Midbrain (tissue), 1 donor: Measurements from ENCODE around the gene SYT7.
"Not testable (repeated sequence)": the region's sequence is repeated elsewhere in the genome, so short reads cannot be mapped to it uniquely, and the experiment has no call there.

ENCODE experiments used
- DNase-seq: peaks from one replicate; lab custom pipeline; 2025; lab: John Stamatoyannopoulos, UW

The SYT7 gene, protein sequence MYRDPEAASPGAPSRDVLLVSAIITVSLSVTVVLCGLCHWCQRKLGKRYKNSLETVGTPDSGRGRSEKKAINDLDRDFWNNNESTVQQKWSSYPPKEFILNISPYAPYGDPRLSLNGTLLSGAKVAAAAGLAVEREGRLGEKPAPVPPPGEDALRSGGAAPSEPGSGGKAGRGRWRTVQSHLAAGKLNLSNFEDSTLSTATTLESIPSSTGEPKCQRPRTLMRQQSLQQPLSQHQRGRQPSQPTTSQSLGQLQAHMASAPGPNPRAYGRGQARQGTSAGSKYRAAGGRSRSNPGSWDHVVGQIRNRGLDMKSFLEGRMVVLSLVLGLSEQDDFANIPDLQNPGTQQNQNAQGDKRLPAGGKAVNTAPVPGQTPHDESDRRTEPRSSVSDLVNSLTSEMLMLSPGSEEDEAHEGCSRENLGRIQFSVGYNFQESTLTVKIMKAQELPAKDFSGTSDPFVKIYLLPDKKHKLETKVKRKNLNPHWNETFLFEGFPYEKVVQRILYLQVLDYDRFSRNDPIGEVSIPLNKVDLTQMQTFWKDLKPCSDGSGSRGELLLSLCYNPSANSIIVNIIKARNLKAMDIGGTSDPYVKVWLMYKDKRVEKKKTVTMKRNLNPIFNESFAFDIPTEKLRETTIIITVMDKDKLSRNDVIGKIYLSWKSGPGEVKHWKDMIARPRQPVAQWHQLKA

DNA sequence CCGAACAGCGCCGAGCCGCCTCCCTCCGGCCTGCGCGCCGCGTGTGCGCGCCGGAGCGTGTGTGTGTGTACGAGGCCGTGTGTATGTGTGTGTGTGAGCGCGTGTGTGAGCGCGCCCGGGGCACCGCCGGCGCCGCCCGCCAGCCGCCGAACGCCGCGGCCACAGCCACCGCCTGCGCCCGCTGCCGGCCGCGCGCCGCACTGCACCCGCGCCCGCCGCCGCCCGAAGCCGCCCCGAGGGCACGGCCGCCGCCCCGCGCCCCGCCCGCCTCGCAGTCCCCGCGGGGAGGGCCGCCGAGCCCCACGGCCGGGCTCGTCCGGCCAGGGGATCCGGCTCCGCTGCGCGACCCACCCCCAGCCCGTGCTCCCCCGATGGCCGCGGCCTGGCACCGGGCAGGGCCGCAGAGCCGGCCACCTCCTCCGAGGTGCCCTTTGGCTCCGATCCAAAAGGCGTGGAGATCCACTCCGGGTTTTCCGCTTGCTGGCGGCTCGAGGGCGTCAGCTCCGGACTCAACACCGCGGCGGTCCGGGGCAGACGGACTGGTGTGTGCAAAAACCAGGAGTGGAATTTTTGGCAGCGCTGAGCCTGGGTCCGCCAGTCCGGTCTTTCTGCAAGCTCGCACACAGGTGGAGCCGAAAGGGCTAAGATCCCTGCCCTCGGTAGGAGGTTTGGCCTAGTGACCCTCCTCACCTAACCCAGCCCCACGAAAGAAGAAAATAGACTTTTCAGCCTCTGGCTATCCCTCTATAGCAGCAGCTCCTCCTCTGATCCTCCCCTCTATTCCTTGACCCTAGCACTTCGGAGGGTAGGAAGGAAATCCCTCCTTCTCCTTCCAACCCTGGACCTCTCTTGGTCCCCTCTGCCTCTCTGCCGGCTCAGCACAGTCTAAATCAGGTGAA is at the start of gene SYT7:
TSS of gene SYT7 (minus strand) at position 47 of the 899 bp plus-strand sequence. CDS start 256 bp downstream, outside the sequence.
- peak; percentile 92 for DNase-seq

DNA sequence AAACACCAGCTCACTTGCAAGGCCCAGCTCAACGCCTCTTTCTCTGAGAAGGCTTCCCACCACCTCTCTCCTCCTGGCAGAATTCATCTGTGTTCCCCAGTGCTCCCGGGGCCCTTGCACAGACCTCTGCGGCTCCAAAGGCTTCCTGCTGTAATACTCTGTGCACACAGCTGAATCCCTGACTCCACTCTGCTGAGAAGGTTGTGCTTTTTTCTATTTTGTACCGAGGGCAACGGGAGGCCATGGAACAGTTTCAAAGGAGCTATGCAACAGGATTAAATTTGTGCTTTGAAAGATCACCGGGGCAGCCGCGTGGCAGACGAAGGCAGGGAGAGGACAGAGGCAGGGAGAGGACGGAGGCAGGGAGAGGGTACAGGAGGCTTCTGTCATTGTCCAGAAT is 49.2 kb upstream of the SYT7 start:
- DNase-seq = no peak

DNA sequence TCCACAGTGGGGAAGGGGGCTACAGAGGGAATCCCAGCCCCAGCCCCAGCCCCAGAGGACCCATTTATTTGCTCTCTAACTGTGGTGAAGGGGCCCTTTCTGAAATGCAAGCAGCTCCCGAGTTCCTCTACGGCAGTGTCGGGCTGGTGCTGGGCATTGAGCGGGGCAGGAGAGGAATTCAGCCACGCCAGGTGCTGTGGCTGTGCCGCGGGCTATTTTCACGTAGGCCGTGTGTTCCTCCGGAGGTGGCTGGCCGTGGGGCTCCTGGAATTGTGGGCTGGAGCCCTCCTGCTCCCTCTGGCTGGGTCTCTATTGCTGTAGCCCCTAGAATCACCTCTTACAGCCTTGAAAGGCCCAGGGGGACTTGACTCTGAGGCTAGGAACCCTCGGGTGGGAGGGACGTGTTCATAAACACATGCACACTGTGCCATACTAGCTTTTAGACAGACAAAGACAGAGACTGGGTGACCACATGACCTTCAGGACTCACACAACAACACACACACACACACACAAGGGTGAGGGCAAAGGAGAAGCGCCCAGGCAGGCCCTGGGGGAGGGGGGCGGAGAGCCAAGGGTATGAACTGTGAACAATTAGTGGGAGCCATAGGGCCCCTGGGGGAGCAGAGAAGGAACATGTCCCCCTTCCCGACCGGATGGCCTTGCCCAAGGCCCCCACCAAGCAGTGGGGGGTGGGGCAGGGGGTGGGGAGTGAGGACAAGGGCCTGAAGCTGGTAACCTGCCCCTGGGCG is 48.4 kb upstream of the SYT7 start:
- DNase-seq = no peak

DNA sequence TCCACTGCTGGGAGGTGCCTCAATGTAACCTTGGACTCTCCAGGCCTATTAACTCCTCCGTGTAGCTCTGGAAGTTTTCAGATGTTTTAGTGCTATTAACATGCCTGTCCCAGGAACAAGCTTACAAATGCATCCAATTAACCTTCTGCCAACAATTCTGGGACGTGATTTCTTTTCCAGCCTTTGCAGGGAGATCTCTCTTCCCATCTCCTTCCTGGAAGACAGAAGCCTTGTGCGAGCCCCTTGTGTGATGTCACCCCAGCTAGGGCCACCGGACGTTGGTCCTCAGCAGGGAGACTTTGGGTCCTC is 47.7 kb upstream of the SYT7 start:
- no peak for DNase-seq

DNA sequence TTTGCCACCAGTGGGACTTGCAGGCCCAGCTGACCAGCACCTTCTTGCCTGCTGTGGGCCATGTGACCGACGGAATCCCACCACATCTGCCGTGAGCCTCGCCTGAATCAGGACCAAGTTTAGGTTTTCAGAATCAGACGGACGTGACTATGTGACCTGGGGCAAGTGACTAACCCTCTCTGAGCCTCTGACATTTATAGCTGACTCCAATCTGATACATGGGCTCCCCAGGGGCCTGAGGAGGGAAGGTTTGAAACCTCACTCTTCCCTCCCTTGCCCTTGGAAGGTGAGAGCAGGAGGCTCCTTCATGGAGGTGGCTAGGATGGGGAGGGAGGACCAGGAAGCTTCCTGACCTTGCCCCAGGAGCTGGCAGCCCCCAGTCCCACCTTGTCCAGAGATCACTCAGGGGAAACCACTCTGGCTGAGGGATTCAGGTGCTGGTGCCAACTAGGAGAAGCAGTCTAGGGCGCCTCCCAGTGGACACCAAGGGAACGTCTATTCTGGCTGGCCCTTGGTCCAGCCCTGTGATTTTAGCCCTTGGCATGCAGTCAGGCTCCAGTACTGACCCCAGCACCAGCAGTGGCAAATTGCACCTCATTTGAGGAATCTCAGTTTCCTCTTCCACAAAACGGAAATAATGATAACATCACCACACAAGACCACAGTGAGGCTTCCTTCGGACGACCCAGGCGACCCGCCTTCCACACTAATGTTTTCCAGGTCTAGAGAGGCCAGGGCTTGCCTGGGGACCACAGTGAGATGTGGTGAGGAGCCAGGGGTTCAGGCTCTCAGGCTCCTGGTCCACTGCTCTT is 47.2 kb upstream of the SYT7 start:
- peak; percentile 4 for DNase-seq

DNA sequence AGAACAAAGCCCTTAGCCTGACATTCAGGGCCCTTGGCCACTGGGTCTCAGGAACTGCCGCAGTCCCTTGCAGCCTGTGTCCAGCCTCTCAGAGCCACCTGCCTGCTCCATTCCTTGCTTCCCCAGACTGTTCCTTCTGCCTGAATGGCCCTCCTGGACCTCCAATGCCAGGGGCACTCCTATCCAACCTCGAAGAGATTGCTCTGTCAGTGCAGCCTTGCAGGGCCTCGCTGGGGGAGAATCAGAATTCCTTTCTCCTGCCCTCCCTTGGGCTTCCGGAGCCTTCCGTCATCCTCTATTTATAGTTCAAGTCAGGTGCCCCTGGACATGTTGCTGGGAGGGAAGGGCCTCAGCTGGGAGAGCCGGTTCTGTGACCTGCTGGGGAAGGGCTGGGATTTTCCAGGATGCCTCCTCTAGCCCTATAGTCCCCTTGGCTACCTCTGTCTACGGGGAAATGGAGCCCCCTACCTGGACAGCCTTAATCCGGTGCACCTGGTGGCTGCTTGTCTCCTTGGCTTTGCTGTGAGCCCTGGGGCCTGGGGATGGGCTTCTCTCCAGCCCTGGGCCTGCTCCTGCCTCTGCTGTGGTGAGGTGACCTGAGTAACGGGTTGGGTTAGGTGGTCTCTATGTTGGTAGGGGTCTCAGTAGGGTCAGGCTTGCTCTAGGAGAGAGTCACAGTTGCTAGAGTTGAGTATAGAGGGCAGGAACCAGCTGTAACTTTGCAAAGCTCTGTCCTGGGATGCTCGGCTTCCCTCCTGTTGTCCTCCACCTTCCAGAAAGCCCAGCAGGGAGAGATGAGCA is 45.9 kb upstream of the SYT7 start:
- no peak for DNase-seq

DNA sequence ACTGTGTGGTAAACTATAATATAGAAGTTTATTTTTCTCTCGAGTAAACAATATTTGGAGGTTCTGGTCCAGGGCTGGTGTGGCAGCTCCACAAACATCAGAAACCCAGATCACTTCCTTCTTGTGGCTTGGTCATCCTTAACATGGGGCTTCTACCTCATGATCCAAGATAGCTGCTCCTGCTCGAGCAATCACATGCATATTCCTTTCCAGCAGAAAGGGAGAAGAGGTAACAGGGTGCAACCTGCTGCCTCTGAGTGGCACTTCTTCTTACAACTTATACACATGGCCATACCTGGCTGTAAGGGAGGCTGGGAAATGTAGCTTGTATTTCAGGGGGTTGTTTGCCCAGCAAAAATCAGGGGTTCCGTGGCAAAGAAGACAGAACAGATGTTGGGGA is 44.6 kb upstream of the SYT7 start:
- DNase-seq = no peak

DNA sequence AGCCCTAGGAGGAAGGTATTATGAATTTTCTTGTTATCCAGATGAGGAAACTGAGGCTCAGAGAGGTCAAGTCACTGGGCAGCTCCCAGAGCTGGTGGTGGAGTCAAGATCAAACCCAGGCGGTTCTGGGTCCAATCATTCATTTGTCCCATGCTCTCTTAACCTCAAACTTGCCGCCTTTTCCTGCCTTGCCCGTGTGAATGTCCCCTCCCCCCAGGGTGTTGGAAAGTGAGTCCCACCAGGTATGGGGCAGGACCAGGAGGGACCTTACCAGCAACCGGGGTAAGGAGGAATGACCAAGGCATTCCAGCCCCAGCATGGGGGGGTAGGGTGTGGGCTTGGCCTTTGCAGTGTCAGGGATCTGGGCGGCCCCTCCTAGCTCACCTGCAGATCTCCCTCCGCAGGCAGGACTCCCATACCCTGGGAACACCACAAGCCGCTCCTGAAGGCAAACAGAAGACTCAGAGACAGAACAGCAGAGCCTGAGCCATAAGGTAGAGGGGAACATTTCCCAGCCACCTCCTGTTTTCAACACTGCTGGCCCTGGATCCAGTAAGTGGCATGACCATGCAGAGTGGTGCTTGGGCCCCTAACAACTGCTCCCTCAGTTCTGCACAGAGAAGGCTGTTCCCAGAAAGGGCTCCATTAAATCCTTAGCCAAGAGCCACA is 41.2 kb upstream of the SYT7 start:
- no peak for DNase-seq

DNA sequence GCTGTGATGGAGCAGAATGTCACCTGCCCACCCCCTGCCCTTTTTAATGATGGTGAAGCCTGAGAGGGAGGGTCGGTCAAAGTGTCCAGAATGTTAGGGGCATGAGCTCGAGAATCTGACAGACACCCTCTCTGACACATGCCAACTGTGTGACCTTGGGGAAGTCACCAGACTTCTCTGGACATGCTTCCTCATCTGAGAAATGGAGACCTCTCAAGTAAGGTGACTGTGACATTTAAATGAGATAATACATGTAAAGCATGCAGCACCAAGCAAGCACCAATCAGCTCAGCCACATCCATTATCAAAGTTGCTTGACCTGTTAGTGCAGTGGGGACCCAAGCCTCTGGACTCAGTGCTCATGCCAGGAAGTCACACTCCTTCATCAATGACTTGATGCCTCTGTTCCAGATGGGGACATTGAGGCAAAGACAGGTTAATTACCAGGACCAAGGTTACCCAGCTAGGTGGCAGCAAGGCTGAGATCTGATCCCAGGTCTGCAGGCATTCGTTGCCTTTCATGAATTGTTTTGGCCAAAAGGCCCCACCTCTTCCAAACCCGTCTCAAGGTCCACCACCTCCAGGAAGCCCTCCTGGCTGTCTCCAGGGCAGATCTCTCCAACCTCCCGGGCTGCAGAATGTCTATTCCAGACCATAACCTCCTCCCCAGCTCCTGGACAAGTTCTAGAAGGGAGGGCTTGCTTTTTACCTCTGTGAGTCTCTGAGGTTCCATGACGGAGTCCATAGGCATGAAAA is 38.8 kb upstream of the SYT7 start:
- no peak for DNase-seq

DNA sequence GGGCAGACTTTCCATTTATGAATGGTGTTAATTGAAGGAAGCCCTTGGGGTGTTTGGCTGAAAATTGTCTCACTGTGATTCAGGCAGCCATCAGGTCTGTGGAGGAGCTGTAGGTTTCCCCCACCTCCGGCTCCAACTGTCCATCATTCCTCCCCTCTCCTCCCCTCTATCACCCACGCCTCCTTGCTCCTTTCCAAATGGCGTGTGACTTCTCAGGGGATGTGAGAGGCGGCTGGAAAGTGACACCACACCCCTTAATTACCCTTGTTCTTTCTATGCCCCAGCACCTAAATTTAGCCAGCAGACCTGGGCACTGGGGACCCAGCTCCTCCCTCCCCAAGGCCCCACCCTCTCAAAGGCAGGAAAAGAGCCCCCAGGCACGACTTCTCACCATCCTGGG is 38.1 kb upstream of the SYT7 start:
- no peak for DNase-seq

DNA sequence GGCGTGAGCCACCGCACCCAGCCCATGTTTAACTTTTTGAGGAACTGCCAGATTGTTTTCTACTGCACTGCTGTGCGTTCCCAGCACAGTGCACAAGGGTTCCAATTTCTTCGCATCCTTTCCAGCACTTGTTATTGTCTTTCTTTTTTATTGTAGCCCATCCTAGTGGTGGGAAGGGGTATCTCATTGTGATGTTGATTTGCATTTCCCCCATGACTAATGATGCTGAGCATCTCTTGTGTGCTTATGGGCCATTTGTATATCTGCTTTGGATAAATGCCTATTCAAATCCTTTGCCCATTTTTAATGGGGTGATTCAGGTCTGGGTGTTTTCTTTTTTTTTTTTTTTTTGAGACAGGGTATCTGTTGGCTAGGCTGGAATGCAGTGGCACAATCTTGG is 36.6 kb upstream of the SYT7 start:
- DNase-seq = no peak

DNA sequence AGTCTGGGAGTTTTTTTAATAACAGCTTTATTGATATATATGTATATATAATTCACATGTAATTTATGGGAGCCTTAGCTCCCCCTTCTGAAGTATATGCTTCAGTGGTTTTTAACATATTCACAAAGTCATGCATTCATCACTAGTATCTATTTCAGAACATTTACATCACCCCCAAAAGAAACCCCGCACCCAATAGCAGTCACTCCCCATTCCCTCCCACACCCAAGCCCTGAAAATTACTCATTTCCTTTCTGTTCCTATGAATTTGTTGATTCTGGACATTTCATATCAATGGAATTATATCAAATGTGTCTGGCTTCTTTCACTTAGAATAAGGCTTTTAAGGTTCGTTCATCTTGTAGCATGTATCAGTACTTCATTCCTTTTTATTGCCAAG is 35.6 kb upstream of the SYT7 start:
- DNase-seq = no peak

DNA sequence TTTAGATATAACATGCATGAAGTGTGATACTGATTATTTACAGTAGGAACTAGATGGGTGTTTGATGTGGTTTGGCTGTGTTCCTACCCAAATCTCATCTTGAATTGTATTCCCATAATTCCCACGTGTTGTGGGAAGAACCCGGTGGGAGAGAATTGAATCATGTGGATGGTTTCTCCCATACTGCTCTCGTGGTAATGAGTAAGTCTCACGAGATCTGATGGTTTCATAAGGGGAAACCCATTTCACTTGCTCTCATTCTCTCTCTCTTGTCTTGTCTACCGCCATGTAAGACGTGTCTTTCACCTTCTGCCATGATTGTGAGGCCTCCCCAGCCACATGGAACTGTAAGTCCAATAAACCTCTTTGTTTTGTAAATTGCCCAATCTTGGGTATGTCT is 33.9 kb upstream of the SYT7 start:
- DNase-seq = not testable (repeated sequence)

DNA sequence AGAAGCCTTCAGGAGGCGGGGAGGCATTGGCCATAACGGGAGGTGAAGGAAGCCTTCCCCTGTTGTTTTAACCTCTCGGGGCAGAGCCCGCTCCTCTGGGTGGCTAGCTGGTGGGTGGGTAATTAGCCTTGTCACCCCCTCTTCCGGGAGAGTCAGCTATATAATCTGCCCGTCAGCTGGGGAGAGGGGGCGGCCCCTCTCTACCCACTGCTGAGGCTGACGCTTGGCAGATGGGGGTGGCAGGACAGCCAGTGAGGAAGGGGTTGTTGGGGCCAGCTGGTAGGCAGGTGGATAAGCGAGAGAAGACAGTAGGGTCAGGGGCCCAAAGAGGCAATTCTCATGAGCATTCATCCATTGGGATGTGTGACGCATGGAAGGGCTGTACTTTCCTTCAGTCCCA is 33.0 kb upstream of the SYT7 start:
- no peak for DNase-seq

DNA sequence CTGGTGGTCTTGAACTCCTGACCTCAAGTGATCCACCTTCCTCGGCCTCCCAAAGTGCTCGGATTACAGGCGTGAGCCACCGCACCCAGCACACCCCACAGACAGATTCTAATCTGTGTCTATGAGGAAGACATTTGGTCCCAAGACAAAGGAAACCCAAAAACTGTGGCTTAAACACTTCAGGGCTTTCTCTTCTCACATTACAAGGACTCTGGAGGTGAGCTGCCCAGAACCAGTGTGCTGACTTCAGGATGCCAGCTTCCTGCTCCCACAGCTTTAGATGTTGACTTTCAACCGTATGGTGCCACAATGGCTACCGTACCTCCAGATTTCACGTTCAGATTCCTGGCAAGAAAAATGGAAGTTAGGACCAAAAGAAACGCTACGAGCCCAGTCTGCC is 32.2 kb upstream of the SYT7 start:
- DNase-seq = no peak

DNA sequence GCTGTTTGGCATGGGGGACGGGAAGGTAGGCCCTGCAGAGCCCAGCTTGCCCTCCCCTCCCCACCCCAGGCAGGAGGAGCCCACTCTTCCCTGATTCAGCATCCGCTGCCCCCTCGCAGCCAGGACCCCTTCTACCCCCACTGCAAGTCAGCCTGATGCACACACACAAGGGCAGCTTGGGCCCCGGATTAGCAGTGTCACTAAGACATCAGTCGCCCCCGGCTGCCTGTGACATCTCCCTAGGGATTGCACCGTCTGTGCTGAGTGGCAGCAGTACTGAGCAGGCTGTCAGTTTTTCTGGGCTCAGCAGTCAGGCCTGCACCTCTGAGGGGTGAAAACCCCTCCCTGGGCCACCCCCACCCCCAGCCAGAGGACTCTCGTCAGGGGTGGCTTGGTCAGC is 30.4 kb upstream of the SYT7 start:
- no peak for DNase-seq

DNA sequence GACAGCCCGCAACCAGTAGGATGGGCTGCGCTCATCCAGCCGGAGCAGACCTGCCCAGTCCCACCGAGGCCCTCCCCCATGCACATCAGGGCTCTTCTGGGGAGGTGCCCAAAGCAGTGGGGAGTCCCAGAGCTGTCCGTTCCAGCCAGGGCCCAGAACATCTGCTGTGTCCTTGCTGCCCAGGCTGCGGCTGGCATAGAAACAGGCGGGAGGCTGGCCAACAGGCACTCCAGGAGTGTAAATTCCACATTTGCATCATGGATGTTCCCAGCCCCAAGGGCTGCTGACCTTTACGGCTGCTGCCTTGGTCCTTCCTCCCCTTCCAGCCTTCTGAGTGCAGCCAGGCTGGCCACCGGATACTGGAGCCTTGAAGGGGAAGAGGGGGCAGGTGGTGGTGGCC is 30.0 kb upstream of the SYT7 start:
- no peak for DNase-seq

DNA sequence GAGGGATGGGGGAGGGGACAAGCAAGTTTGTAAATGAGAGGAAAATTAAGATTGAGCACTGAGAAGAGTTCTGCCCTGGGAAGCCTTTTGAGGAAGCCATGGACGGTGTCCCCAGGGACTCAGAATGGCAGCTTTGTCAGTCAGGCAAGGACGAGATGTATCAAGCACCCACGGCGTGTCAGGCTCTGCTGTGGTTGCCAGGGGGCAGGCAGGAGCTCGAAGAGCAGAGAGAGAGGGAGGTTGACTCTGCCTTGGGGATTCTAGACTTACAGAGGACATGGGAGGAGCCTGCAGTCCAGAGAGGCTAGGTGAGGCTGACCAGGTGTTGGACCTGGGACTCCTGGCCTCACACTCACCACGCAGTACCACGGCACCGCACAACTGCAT is 29.1 kb upstream of the SYT7 start:
- DNase-seq = no peak
